Loucy (cell line): ENCODE measurements around the gene RSRC1.

Experiments used
- H2AFZ ChIP-seq: fragments of 200-600 bp; sonication (generic); 2 replicates; pipeline ENCODE4 v1.6.0; 2016; ENCODE audit warnings: antibody characterized with exemption, mild to moderate bottlenecking, low read length, moderate library complexity
- H3F3A ChIP-seq: fragments of 200-600 bp; 2 replicates; pipeline ENCODE4 v1.6.0; 2016; ENCODE audit warnings: antibody characterized with exemption, low read depth, mild to moderate bottlenecking
- H3K27me3 ChIP-seq: fragments of 200-600 bp; sonication (generic); 2 replicates; pipeline ENCODE4 v1.6.1; 2014; ENCODE audit warnings: low read length, mild to moderate bottlenecking; ENCODE audit not compliant: insufficient read depth, poor library complexity, severe bottlenecking
- H3K36me3 ChIP-seq: fragments of 200-600 bp; sonication (generic); 2 replicates; pipeline ENCODE4 v1.6.1; 2016; ENCODE audit warnings: low read length; ENCODE audit not compliant: insufficient read depth
- H3K4me1 ChIP-seq: fragments of 200-600 bp; sonication (generic); 2 replicates; pipeline ENCODE4 v1.5.1; 2014; ENCODE audit warnings: low read length, mild to moderate bottlenecking; ENCODE audit not compliant: insufficient read depth, poor library complexity, severe bottlenecking
- H3K4me2 ChIP-seq: fragments of 200-600 bp; sonication (generic); 2 replicates; pipeline ENCODE4 v1.6.0; 2014; ENCODE audit warnings: antibody characterized with exemption, low read length, low read depth, mild to moderate bottlenecking; ENCODE audit not compliant: poor library complexity, severe bottlenecking
- H3K4me3 ChIP-seq: fragments of 200-600 bp; sonication (generic); 2 replicates; pipeline ENCODE4 v1.5.1; 2014; ENCODE audit warnings: low read length, mild to moderate bottlenecking, mixed read lengths; ENCODE audit not compliant: poor library complexity, severe bottlenecking
- H3K79me2 ChIP-seq: fragments of 200-600 bp; sonication (generic); 2 replicates; pipeline ENCODE4 v1.6.1; 2014; ENCODE audit warnings: low read length; ENCODE audit not compliant: insufficient read depth
- H3K9ac ChIP-seq: fragments of 200-600 bp; sonication (generic); 2 replicates; pipeline ENCODE4 v1.6.0; 2014; ENCODE audit warnings: mild to moderate bottlenecking, low read depth, low read length, moderate library complexity; ENCODE audit not compliant: poor library complexity, severe bottlenecking
- H3K9me2 ChIP-seq: fragments of 200-600 bp; sonication (generic); replicated peaks from 2 replicates; pipeline ENCODE4 v1.6.1; 2016; ENCODE audit warnings: low read depth, low read length, mixed read lengths
- H3K9me3 ChIP-seq: fragments of 200-600 bp; sonication (generic); 2 replicates; pipeline ENCODE4 v1.6.1; 2014; ENCODE audit warnings: mild to moderate bottlenecking, antibody characterized with exemption, low read length, low read depth; ENCODE audit not compliant: insufficient read depth
- H4K20me1 ChIP-seq: fragments of 200-600 bp; sonication (generic); 2 replicates; pipeline ENCODE4 v1.6.0; 2014; ENCODE audit warnings: antibody characterized with exemption, low read length, mild to moderate bottlenecking; ENCODE audit not compliant: insufficient read depth, poor library complexity, severe bottlenecking
- CTCF ChIP-seq: fragments of 200-600 bp; sonication (generic); conservative IDR thresholded peaks from 2 replicates; pipeline ENCODE4 v1.5.1; 2014; ENCODE audit warnings: mild to moderate bottlenecking, antibody characterized with exemption, low read length
- EZH2phosphoT487 ChIP-seq: fragments of 200-600 bp; IDR thresholded peaks from 2 replicates; pipeline ENCODE4 v1.6.1; 2018; ENCODE audit warnings: antibody characterized with exemption, mild to moderate bottlenecking, moderate library complexity, borderline replicate concordance

Gene RSRC1

GRCh38 chr3:158210067-158210466, 100.2 kb downstream of the RSRC1 start:
- no peaks in the 10 kb centered on the region for H3K9me2 ChIP-seq
- H3K36me3 ChIP-seq = peaks cover 14% of the 10 kb centered on the region; the same call in 1 of the 2 replicates
- no peaks in the 10 kb centered on the region for H3F3A ChIP-seq
- no peaks in the 10 kb centered on the region; the same call in 1 of the 2 replicates for H3K79me2 ChIP-seq
- H3K27me3 ChIP-seq = no peaks in the 10 kb centered on the region
- H3K9me3 ChIP-seq = no peaks in the 10 kb centered on the region
- no peak overlapping the region for H3K4me2 ChIP-seq
- no peaks in the 10 kb centered on the region for H3K4me1 ChIP-seq
- H3K4me3 ChIP-seq = no peak overlapping the region
- no peaks in the 10 kb centered on the region for H4K20me1 ChIP-seq
- no peak overlapping the region for H3K9ac ChIP-seq
- H2AFZ ChIP-seq = no peak overlapping the region
- TF ChIP-seq EZH2phosphoT487 (no peak), CTCF (no peak)

DNA sequence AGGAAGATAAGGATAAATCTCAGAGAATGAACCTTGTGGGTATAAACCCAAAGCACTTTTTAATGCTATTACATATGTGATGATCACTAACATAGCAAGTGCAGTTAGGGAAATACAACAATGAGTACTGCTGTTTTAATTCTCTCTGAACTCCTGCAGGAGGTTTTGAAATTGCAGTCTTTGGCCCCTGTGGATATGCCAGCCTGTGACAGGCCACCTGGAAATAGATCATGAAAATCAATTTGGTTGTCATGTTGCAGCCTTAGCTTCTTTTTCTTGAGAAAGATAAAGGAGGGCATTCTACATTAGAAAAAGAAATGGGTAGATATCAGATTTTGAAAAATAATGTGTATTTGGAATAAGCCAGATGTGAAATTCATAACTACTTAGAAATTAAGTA, 103.6 kb downstream of the RSRC1 start:
- TF ChIP-seq CTCF = no peak
- TF ChIP-seq EZH2phosphoT487 = no peak

DNA sequence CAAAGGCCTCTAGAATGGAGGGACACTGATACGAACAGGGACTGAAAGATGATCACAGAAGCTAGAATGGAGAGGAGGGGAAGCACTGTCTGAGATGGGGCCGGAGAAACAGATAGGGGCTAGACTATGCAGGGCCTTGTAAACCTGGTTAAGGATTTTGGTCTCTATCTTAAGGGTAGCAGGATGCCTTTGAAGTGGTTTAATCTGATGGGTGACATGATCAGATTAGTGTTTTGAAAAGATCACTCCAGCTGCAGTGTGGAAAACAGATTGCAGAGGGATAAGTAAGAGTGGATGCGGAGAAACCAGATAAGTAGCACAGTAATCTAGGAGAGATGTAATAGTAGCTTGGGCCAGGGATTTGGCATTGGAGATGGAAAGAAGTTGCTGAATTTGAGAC, 108.1 kb downstream of the RSRC1 start:
- Histone ChIP-seq H2AFZ (no peak overlapping the region), H3F3A (no peaks in the 10 kb centered on the region), H3K36me3 (0 out of 2 replicates have a peak, but pooled peaks cover 10% of the 10 kb centered on the region), H3K4me1 (no peaks in the 10 kb centered on the region), H3K9me2 (no peaks in the 10 kb centered on the region), H4K20me1 (no peaks in the 10 kb centered on the region), H3K9me3 (no peaks in the 10 kb centered on the region), H3K79me2 (peaks cover 6% of the 10 kb centered on the region; the same call in 1 of the 2 replicates), H3K9ac (no peak overlapping the region), H3K27me3 (no peaks in the 10 kb centered on the region), H3K4me2 (no peak overlapping the region), H3K4me3 (no peak overlapping the region)
- no peak for TF ChIP-seq EZH2phosphoT487
- no peak for TF ChIP-seq CTCF

More for the DNA sequence above, 103.6 kb downstream of the RSRC1 start:
- no peaks in the 10 kb centered on the region for H3K9me3 ChIP-seq
- no peak overlapping the region for H3K4me2 ChIP-seq
- H2AFZ ChIP-seq = no peak overlapping the region
- no peaks in the 10 kb centered on the region for H3K9me2 ChIP-seq
- H3K9ac ChIP-seq = no peak overlapping the region
- no peaks in the 10 kb centered on the region for H4K20me1 ChIP-seq
- peaks cover 6% of the 10 kb centered on the region; the same call in 1 of the 2 replicates for H3K79me2 ChIP-seq
- no peaks in the 10 kb centered on the region for H3K27me3 ChIP-seq
- H3K36me3 ChIP-seq = peaks cover 18% of the 10 kb centered on the region; the same call in 1 of the 2 replicates
- H3K4me1 ChIP-seq = no peaks in the 10 kb centered on the region
- no peaks in the 10 kb centered on the region for H3F3A ChIP-seq
- no peak overlapping the region for H3K4me3 ChIP-seq
